ENCODE results near the gene RAD9A. TPM values are rescaled to one million over a fixed set of nuclear protein-coding genes. Genes with fewer than 3 reads are reported as not detected.

Gene RAD9A
- total and polyA plus RNA-seq, 2 experiments from 2014 or later = 13.9 to 17.0 TPM

GRCh38 chr11:67349928-67350465 is 41.8 kb upstream of the RAD9A start:
- no peak overlapping the region for H3K4me3 ChIP-seq
- Mint-ChIP-seq H3K9me3 (no peaks in the 10 kb centered on the region; the same call in 2 of the 3 replicates), H3K27me3 (ENCODE audit: insufficient read depth, low read depth, poor library complexity) (peaks cover 12% of the 10 kb centered on the region), H3K36me3 (ENCODE audit: low read depth) (no peaks in the 10 kb centered on the region), H3K27ac (no peak overlapping the region), H3K4me1 (peaks cover 28% of the 10 kb centered on the region), H3K4me3 (no peak overlapping the region; the same call in 2 of the 3 replicates)
- ATAC-seq (no peak), DNase-seq (ENCODE audit: low spot score) (no peak)
- no peak overlapping the region for H2AFZ ChIP-seq
- no peaks in the 10 kb centered on the region for H3K9me2 ChIP-seq (ENCODE audit: insufficient read depth)
- H3K4me2 ChIP-seq = no peak overlapping the region
- H3K4me1 ChIP-seq (ENCODE audit: insufficient read depth) = peaks cover 9% of the 10 kb centered on the region
- H3K36me3 ChIP-seq (ENCODE audit: insufficient read depth) = no peaks in the 10 kb centered on the region
- H4K20me1 ChIP-seq (replicated peaks; ENCODE audit: insufficient read depth) = no peaks in the 10 kb centered on the region; the same call in 1 of the 2 replicates
- H3K79me2 ChIP-seq (replicated peaks; ENCODE audit: insufficient read depth) = no peaks in the 10 kb centered on the region
- TF ChIP-seq STAT1 (IDR thresholded peaks at IDR 0.05; ENCODE audit: unreplicated experiment) (no peak), ZNF114 (CRISPR knock-in tag; IDR thresholded peaks at IDR 0.05) (no peak), EZH2 (IDR thresholded peaks at IDR 0.05; ENCODE audit: low read depth, unreplicated experiment) (no peak), JUNB (IDR thresholded peaks at IDR 0.05; ENCODE audit: unreplicated experiment) (no peak), ZNF331 (CRISPR knock-in tag; IDR thresholded peaks at IDR 0.05; ENCODE audit: low read depth) (no peak), ETS1 (IDR thresholded peaks at IDR 0.05) (no peak)
- TF ChIP-seq, protein P1, sequence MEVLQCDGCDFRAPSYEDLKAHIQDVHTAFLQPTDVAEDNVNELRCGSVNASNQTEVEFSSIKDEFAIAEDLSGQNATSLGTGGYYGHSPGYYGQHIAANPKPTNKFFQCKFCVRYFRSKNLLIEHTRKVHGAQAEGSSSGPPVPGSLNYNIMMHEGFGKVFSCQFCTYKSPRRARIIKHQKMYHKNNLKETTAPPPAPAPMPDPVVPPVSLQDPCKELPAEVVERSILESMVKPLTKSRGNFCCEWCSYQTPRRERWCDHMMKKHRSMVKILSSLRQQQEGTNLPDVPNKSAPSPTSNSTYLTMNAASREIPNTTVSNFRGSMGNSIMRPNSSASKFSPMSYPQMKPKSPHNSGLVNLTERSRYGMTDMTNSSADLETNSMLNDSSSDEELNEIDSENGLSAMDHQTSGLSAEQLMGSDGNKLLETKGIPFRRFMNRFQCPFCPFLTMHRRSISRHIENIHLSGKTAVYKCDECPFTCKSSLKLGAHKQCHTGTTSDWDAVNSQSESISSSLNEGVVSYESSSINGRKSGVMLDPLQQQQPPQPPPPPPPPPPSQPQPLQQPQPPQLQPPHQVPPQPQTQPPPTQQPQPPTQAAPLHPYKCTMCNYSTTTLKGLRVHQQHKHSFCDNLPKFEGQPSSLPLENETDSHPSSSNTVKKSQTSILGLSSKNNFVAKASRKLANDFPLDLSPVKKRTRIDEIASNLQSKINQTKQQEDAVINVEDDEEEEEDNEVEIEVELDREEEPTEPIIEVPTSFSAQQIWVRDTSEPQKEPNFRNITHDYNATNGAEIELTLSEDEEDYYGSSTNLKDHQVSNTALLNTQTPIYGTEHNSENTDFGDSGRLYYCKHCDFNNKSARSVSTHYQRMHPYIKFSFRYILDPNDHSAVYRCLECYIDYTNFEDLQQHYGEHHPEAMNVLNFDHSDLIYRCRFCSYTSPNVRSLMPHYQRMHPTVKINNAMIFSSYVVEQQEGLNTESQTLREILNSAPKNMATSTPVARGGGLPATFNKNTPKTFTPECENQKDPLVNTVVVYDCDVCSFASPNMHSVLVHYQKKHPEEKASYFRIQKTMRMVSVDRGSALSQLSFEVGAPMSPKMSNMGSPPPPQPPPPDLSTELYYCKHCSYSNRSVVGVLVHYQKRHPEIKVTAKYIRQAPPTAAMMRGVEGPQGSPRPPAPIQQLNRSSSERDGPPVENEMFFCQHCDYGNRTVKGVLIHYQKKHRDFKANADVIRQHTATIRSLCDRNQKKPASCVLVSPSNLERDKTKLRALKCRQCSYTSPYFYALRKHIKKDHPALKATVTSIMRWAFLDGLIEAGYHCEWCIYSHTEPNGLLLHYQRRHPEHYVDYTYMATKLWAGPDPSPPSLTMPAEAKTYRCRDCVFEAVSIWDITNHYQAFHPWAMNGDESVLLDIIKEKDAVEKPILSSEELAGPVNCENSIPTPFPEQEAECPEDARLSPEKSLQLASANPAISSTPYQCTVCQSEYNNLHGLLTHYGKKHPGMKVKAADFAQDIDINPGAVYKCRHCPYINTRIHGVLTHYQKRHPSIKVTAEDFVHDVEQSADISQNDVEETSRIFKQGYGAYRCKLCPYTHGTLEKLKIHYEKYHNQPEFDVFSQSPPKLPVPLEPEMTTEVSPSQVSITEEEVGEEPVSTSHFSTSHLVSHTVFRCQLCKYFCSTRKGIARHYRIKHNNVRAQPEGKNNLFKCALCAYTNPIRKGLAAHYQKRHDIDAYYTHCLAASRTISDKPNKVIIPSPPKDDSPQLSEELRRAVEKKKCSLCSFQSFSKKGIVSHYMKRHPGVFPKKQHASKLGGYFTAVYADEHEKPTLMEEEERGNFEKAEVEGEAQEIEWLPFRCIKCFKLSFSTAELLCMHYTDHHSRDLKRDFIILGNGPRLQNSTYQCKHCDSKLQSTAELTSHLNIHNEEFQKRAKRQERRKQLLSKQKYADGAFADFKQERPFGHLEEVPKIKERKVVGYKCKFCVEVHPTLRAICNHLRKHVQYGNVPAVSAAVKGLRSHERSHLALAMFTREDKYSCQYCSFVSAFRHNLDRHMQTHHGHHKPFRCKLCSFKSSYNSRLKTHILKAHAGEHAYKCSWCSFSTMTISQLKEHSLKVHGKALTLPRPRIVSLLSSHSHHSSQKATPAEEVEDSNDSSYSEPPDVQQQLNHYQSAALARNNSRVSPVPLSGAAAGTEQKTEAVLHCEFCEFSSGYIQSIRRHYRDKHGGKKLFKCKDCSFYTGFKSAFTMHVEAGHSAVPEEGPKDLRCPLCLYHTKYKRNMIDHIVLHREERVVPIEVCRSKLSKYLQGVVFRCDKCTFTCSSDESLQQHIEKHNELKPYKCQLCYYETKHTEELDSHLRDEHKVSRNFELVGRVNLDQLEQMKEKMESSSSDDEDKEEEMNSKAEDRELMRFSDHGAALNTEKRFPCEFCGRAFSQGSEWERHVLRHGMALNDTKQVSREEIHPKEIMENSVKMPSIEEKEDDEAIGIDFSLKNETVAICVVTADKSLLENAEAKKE (CRISPR knock-in tag; IDR thresholded peaks at IDR 0.05) = no peak
- TF ChIP-seq, protein P2, sequence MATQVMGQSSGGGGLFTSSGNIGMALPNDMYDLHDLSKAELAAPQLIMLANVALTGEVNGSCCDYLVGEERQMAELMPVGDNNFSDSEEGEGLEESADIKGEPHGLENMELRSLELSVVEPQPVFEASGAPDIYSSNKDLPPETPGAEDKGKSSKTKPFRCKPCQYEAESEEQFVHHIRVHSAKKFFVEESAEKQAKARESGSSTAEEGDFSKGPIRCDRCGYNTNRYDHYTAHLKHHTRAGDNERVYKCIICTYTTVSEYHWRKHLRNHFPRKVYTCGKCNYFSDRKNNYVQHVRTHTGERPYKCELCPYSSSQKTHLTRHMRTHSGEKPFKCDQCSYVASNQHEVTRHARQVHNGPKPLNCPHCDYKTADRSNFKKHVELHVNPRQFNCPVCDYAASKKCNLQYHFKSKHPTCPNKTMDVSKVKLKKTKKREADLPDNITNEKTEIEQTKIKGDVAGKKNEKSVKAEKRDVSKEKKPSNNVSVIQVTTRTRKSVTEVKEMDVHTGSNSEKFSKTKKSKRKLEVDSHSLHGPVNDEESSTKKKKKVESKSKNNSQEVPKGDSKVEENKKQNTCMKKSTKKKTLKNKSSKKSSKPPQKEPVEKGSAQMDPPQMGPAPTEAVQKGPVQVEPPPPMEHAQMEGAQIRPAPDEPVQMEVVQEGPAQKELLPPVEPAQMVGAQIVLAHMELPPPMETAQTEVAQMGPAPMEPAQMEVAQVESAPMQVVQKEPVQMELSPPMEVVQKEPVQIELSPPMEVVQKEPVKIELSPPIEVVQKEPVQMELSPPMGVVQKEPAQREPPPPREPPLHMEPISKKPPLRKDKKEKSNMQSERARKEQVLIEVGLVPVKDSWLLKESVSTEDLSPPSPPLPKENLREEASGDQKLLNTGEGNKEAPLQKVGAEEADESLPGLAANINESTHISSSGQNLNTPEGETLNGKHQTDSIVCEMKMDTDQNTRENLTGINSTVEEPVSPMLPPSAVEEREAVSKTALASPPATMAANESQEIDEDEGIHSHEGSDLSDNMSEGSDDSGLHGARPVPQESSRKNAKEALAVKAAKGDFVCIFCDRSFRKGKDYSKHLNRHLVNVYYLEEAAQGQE (IDR thresholded peaks at IDR 0.05; ENCODE audit: unreplicated experiment) = no peak
- H3F3A ChIP-seq (replicated peaks; ENCODE audit: low read depth) = 0 out of 2 replicates have a peak, but pooled peaks cover 14% of the 10 kb centered on the region
- no peaks in the 10 kb centered on the region for H3K27me3 ChIP-seq (ENCODE audit: insufficient read depth)
- no peak overlapping the region for H3K27ac ChIP-seq (ENCODE audit: low read depth)

All from GM23338 (cell line).